ENCODE results near the gene AKR1C2.
"Not testable (repeated sequence)": the region's sequence is repeated elsewhere in the genome, so short reads cannot be mapped to it uniquely, and the experiment has no call there.

The AKR1C2 gene

DNA sequence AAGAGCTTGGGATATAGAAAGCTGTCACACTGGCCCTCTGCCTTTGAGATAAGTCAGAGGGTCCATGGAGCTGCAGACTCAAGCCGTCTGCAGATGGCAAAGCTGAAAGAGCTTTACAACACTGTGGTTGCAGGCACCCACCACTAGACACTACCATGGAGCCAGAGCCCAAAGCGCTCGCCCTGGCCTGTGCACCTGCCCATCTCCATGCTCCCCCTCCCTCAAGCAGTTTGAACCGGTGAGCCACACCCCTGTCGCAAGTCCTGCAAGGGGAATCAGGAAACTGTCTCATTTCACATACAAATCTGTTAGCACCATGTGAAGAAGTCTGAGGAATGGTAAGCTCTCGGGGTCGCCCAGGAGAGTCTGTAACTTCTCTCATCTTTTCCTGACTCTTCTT, 6.4 kb upstream of the AKR1C2 start:
- not testable (repeated sequence) for H3K4me3 ChIP-seq (ENCODE audit: low read depth, low read length); H3K9me3 ChIP-seq (ENCODE audit: control insufficient read depth, insufficient read depth, low read length); H3K4me1 ChIP-seq (ENCODE audit: control insufficient read depth, insufficient read depth, low read length); H3K36me3 ChIP-seq (ENCODE audit: control insufficient read depth, insufficient read depth, low read length); H3K9ac ChIP-seq (ENCODE audit: low read depth, low read length); H3K27ac ChIP-seq (ENCODE audit: low read depth, low read length); H3K27me3 ChIP-seq (ENCODE audit: control insufficient read depth, insufficient read depth, low read length)

DNA sequence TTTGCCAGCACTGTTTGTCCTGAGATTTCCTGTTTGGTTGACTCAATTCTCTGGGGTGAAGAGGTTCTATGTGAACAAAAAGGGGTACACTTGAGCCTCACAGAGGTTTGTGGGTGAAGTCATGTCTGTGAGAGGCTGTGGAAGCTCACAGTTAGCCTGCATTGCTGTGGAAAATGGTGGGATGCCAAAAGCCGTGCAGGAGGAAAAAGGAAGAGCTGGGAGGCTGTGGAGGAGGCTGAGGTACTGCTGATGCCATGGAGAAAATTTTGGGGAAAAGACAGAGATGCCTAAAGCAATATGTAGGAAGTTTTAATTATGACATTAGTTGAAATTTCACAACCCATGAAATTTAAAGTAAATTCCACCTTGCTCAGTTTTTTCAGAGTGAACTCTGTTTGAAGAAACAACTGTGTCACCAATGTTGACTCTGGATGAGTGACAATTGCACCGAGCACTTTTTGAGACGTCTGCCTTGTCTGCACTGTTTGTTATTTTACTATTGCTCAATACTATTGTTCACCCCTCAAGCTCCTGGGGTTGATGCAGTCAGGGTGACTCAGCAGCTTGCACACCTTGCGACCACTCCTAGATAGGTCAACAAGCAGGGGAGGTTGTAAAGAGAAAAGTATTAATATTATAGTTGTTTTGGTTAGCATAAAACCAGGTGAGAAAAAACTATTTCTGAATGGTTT, 5.3 kb upstream of the AKR1C2 start:
- not testable (repeated sequence) for H3K36me3 ChIP-seq (ENCODE audit: control insufficient read depth, insufficient read depth, low read length); H3K4me1 ChIP-seq (ENCODE audit: control insufficient read depth, insufficient read depth, low read length); H3K27me3 ChIP-seq (ENCODE audit: control insufficient read depth, insufficient read depth, low read length); H3K4me3 ChIP-seq (ENCODE audit: low read depth, low read length); H3K9ac ChIP-seq (ENCODE audit: low read depth, low read length); H3K27ac ChIP-seq (ENCODE audit: low read depth, low read length); H3K9me3 ChIP-seq (ENCODE audit: control insufficient read depth, insufficient read depth, low read length)

DNA sequence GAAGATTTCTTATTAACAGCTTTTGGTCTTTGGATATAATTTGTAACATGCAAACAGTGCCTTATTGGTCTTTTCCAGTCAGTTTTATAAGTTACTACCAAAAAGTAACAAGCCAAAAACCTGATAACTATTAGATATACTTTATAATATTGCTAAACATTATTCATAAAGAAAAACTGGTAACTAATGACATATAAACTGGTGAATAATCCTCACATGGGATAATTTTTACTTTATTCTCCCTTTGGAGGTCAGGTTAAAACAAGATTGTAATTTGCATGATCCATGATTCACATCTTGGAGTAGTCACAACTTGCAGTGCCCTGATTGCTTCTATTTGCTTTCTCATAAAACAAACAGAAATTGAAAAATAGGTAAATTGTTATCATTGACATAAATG, 844 bp upstream of the AKR1C2 start:
- not testable (repeated sequence) for H3K36me3 ChIP-seq (ENCODE audit: control insufficient read depth, insufficient read depth, low read length); H3K4me3 ChIP-seq (ENCODE audit: low read depth, low read length); H3K27me3 ChIP-seq (ENCODE audit: control insufficient read depth, insufficient read depth, low read length); H3K4me1 ChIP-seq (ENCODE audit: control insufficient read depth, insufficient read depth, low read length); H3K9me3 ChIP-seq (ENCODE audit: control insufficient read depth, insufficient read depth, low read length); H3K27ac ChIP-seq (ENCODE audit: low read depth, low read length); H3K9ac ChIP-seq (ENCODE audit: low read depth, low read length)

DNA sequence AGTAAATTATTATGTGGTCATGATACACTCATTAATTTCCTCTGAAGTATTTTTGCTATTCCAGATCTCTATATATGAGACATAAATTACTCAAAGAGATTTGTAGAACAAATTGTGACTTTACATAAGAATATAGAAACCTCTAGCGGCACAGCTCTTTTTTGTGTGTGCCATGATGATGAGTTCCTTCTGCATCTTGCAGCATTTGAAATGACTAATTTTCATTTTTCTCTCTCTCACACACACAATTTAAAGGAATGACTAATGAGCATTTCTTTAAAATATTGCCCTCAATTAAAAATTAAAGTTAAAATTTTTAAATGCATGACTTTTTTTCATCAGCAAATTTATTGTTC, 351 bp upstream of the AKR1C2 start:
- not testable (repeated sequence) for H3K9ac ChIP-seq (ENCODE audit: low read depth, low read length); H3K4me1 ChIP-seq (ENCODE audit: control insufficient read depth, insufficient read depth, low read length); H3K9me3 ChIP-seq (ENCODE audit: control insufficient read depth, insufficient read depth, low read length); H3K27ac ChIP-seq (ENCODE audit: low read depth, low read length); H3K27me3 ChIP-seq (ENCODE audit: control insufficient read depth, insufficient read depth, low read length); H3K36me3 ChIP-seq (ENCODE audit: control insufficient read depth, insufficient read depth, low read length); H3K4me3 ChIP-seq (ENCODE audit: low read depth, low read length)

DNA sequence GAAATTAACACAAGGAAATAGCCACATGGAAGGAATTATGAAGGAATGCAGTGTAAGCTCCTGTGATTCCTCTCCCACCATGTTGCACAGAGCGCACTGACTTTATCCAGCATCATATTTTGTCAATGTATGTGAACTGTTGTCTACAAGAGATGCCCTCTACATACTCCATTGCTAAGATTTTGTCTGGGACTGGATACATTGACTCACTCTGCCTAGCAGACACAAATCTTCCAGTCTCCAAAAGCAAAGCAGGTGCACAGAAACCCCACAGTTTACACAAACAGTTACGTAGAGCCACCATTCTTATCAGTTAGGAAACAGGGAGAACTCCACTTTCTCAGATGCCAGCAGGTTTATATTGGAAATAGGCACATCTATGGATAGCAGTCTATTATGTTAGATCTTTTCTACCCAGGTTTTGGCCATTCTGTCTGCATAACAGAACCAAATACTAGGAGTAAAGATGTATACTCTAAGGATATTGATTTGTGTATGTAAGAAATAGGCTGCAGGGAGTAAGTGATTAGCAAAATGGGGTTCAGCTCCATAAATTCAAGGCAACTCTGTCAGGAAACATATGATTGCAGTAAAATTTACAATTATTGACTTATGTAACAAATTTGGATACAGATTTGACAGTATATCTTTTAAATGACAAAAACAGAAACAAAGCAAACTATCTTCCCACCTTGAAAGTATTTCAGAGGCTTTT, 1.5 kb downstream of the AKR1C2 start:
- no peak overlapping the region for H3K4me3 ChIP-seq (ENCODE audit: low read depth, low read length)

DNA sequence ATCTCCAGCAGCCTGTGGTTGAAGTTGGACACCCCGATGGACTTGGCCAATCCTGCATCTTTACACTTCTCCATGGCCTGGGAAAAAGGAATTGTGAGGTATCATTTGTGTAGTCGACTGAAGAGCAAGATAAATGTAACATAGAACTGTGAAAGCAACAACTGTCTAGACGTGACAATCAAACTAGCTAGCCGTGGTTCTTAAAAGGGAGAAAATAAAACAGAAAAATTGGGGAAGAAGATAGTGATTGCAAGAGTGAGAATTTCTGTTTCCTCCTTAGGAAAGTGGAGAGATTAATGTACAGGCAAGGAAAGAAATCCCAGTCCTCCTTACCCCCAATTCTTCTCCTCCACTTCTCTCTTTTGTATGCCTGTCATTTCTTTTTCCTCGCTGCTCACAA, 5.0 kb downstream of the AKR1C2 start:
- H3K9ac ChIP-seq (ENCODE audit: low read depth, low read length) = no peak overlapping the region
- no peak overlapping the region for H3K4me3 ChIP-seq (ENCODE audit: low read depth, low read length)
- no peaks in the 10 kb centered on the region for H3K27me3 ChIP-seq (ENCODE audit: control insufficient read depth, insufficient read depth, low read length)
- H3K36me3 ChIP-seq (ENCODE audit: control insufficient read depth, insufficient read depth, low read length) = no peaks in the 10 kb centered on the region
- no peak overlapping the region for H3K27ac ChIP-seq (ENCODE audit: low read depth, low read length)
- no peaks in the 10 kb centered on the region for H3K9me3 ChIP-seq (ENCODE audit: control insufficient read depth, insufficient read depth, low read length)
- no peaks in the 10 kb centered on the region for H3K4me1 ChIP-seq (ENCODE audit: control insufficient read depth, insufficient read depth, low read length)

More for the DNA sequence above, 1.5 kb downstream of the AKR1C2 start:
- H3K36me3 ChIP-seq (ENCODE audit: control insufficient read depth, insufficient read depth, low read length) = no peaks in the 10 kb centered on the region
- H3K4me1 ChIP-seq (ENCODE audit: control insufficient read depth, insufficient read depth, low read length) = no peaks in the 10 kb centered on the region
- no peak overlapping the region for H3K27ac ChIP-seq (ENCODE audit: low read depth, low read length)
- H3K27me3 ChIP-seq (ENCODE audit: control insufficient read depth, insufficient read depth, low read length) = no peaks in the 10 kb centered on the region
- no peak overlapping the region for H3K9ac ChIP-seq (ENCODE audit: low read depth, low read length)
- H3K9me3 ChIP-seq (ENCODE audit: control insufficient read depth, insufficient read depth, low read length) = no peaks in the 10 kb centered on the region

DNA sequence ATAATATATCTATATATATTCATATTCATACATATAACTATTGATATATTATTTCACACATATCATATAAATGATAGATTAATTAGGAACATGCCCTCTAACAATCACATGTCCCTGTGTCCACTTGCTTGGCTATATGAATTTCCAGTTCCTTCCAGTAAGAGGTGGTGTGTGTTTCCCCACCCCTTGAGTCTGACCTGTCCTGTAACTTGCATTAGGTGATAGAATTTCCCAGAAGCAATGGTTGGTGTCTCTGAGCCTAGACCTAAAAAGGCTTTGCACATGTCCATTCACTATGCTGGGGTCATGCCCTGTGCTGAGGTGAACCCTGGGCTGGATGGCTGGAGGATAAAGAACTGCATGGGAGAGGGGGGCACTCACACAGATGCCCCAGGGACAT, 9.4 kb downstream of the AKR1C2 start:
- not testable (repeated sequence) for H3K36me3 ChIP-seq (ENCODE audit: control insufficient read depth, insufficient read depth, low read length); H3K9me3 ChIP-seq (ENCODE audit: control insufficient read depth, insufficient read depth, low read length); H3K9ac ChIP-seq (ENCODE audit: low read depth, low read length); H3K4me3 ChIP-seq (ENCODE audit: low read depth, low read length); H3K27ac ChIP-seq (ENCODE audit: low read depth, low read length); H3K27me3 ChIP-seq (ENCODE audit: control insufficient read depth, insufficient read depth, low read length); H3K4me1 ChIP-seq (ENCODE audit: control insufficient read depth, insufficient read depth, low read length)

DNA sequence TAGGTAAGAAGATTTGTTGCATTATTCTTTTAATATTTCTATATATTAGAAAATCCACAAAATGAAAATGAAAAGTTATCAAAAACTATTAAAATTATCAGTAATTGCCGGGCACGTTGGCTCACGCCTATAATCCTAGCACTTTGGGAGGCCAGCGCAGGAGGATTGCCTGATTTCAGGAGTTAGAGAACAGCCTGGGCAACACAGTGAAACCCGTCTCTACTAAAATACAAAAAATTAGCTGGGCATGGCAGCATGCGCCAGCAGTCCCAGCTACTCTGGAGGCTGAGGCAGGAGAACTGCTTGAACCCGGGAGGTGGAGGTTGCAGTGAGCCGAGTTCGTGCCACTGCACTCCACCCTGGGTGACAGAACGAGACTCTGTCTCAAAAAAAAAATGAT, 11.1 kb downstream of the AKR1C2 start:
- H3K27me3 ChIP-seq (ENCODE audit: control insufficient read depth, insufficient read depth, low read length); H3K4me3 ChIP-seq (ENCODE audit: low read depth, low read length); H3K9ac ChIP-seq (ENCODE audit: low read depth, low read length); H3K4me1 ChIP-seq (ENCODE audit: control insufficient read depth, insufficient read depth, low read length); H3K9me3 ChIP-seq (ENCODE audit: control insufficient read depth, insufficient read depth, low read length); H3K36me3 ChIP-seq (ENCODE audit: control insufficient read depth, insufficient read depth, low read length); H3K27ac ChIP-seq (ENCODE audit: low read depth, low read length): not testable (repeated sequence)

DNA sequence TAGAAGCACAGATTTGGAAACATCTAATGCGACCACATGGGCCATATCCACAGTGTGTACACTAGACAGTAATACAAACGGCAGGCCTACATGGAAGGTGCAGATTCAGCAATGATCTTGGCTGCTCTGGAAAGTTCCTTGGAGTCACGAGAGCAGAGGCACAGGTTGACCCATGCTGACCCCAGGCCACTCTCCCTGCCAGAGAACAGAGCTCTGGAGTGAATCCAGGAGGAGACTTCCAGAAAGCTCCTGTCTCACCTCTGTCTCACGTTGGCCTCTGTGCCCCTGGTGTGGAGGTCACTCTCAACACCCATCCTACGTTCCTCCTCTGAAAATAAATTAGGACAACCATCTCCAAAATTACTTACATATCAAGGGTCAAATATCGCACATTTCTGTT, 12.2 kb downstream of the AKR1C2 start:
- H3K9me3 ChIP-seq (ENCODE audit: control insufficient read depth, insufficient read depth, low read length); H3K27me3 ChIP-seq (ENCODE audit: control insufficient read depth, insufficient read depth, low read length); H3K9ac ChIP-seq (ENCODE audit: low read depth, low read length); H3K36me3 ChIP-seq (ENCODE audit: control insufficient read depth, insufficient read depth, low read length); H3K27ac ChIP-seq (ENCODE audit: low read depth, low read length); H3K4me1 ChIP-seq (ENCODE audit: control insufficient read depth, insufficient read depth, low read length); H3K4me3 ChIP-seq (ENCODE audit: low read depth, low read length): not testable (repeated sequence)

DNA sequence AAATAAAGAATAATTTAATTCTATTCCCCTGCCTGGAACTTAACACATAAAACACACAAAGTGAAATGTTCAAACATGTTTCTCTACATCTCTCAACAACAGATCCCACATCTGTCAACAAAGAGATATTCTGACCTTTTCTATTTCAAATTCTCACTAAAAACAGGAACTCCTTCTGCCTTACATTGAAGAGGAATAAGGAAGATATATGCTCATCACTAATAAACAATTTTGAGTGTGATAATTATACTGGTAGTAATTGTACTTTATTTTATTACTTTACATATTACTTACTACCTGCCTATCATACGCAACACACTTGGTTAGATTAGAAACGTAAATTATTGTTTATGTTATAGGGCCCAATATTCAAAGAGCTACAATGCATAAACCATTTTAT, 13.4 kb downstream of the AKR1C2 start:
- H3K9me3 ChIP-seq (ENCODE audit: control insufficient read depth, insufficient read depth, low read length) = no peaks in the 10 kb centered on the region
- H3K4me1 ChIP-seq (ENCODE audit: control insufficient read depth, insufficient read depth, low read length) = no peaks in the 10 kb centered on the region
- H3K27me3 ChIP-seq (ENCODE audit: control insufficient read depth, insufficient read depth, low read length) = no peaks in the 10 kb centered on the region
- H3K27ac ChIP-seq (ENCODE audit: low read depth, low read length) = no peak overlapping the region
- H3K4me3 ChIP-seq (ENCODE audit: low read depth, low read length) = no peak overlapping the region
- no peak overlapping the region for H3K9ac ChIP-seq (ENCODE audit: low read depth, low read length)
- H3K36me3 ChIP-seq (ENCODE audit: control insufficient read depth, insufficient read depth, low read length) = no peaks in the 10 kb centered on the region

DNA sequence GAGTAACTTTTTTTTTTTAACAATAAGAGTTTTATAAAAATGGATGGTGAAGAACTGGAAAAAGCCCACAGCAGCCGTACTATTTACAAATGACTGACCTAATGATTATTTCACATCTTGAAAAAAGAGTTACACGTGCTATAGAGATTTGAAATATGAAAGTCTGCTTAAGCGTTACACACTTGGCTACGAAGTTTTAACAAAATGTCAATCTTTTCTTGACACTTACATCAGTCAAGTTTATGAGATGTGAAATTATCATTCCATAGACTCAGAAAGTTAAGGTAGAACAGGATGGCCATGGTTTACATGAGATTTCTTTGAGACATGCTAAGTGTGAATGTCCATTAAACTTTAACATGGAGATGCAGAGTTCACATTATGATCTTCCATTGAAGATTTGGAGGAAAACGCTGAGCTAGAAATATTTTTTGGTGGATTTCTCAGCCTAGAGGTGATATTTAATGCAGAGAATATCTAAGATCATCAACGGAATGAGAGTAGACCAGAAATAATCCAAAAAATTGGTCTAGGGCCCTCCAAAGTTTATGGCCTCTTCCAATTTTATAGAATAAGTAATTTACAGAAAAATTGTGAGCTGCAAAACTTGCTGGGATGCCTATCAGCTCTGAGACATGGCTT, 15.5 kb downstream of the AKR1C2 start:
- not testable (repeated sequence) for H3K27me3 ChIP-seq (ENCODE audit: control insufficient read depth, insufficient read depth, low read length); H3K4me3 ChIP-seq (ENCODE audit: low read depth, low read length); H3K36me3 ChIP-seq (ENCODE audit: control insufficient read depth, insufficient read depth, low read length); H3K9me3 ChIP-seq (ENCODE audit: control insufficient read depth, insufficient read depth, low read length); H3K9ac ChIP-seq (ENCODE audit: low read depth, low read length); H3K27ac ChIP-seq (ENCODE audit: low read depth, low read length); H3K4me1 ChIP-seq (ENCODE audit: control insufficient read depth, insufficient read depth, low read length)
